Upper lobe of right lung (tissue), 1 donor: Measurements from ENCODE around the gene TOR4A. TPM values are rescaled to one million over a fixed set of nuclear protein-coding genes. Genes with fewer than 3 reads are reported as not detected.

Source experiments
- ATAC-seq: fragments of 200-7000 bp; cut with Tn5 transposase; one replicate; pipeline ENCODE4 v1.9.1; 2020; ENCODE audit warnings: mild to moderate bottlenecking, moderate library complexity
- DNase-seq: peaks from one replicate; pipeline ENCODE4 v3.0.0-alpha.2; 2020
- H3K27ac ChIP-seq: fragments of 200-600 bp; one replicate; pipeline ENCODE4 v1.8.0; 2022
- H3K27me3 ChIP-seq: fragments of 200-600 bp; one replicate; pipeline ENCODE4 v1.8.0; 2022; ENCODE audit warnings: mild to moderate bottlenecking
- H3K36me3 ChIP-seq: fragments of 200-600 bp; one replicate; pipeline ENCODE4 v1.8.0; 2022
- H3K4me1 ChIP-seq: fragments of 200-600 bp; one replicate; pipeline ENCODE4 v1.8.0; 2022
- H3K4me3 ChIP-seq: fragments of 200-600 bp; one replicate; pipeline ENCODE4 v1.8.0; 2022; ENCODE audit warnings: mild to moderate bottlenecking
- H3K9me3 ChIP-seq: fragments of 200-600 bp; one replicate; pipeline ENCODE4 v1.8.0; 2022
- intact Hi-C: fragments of 100-400 bp; cut with DNase I; formaldehyde crosslinking; loops from one replicate; pipeline ENCODE4 v1.11.0; 2022
- total RNA-seq: library from RNA; stranded (reverse); fragmentation: NEBNext Ultra II Directional; extraction: Animal tissue kit (Norgen Biotek cat#: 25700); gene quantifications from one replicate; pipeline ENCODE4 v1.2.1, GENCODE V29; 2021
- TF ChIP-seq, protein P1 (sequence below): fragments of 200-600 bp; IDR thresholded peaks from one replicate; pipeline ENCODE4 v1.8.0; 2022; ENCODE audit warnings: antibody characterized with exemption
- donor health status: DM: no; HTN: yes; CAD: no; lungs with severe emphysema.

TOR4A gene
- total RNA-seq, 1 donor from 2014 or later: 27.4 TPM

DNA sequence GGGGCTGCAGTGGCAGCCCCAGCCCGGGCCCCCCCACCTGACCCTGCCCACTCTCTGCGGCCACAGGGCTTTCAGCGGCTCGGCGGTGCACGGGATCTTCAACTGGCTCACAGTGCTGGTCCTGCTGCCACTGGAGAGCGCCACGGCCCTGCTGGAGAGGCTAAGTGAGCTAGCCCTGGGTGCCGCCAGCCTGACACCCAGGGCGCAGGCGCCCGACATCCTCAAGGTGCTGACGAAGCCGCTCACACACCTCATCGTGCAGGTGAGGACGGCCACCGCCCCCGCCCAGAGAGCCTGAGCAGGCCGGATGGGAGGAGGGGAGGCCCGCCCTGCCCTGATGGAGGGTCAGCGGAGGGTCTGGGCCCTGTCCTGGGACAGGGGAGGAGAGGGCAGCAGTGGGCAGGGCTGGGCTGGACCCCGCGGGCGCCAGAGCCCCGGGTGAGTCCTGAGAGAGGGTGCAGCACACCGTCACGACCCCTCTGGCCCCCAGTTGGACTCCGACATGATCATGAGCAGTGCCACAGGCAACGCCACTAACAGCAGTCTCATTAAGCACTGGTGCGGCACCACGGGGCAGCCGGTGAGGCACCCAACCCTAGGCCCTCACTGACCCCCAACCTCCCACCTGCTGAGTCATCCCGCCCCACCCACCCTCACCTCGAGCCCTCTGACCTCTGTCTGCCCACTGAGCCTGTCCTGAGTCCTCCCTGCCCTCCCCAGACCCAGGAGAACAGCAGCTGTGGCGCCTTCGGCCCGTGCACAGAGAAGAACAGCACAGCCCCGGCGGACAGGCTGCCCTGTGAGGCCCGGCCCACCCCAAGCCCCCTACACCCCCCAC is 44.2 kb upstream of the TOR4A start:
- Histone ChIP-seq H3K36me3 (no peaks in the 10 kb centered on the region), H3K27ac (no peak overlapping the region), H3K9me3 (no peaks in the 10 kb centered on the region), H3K4me3 (no peak overlapping the region), H3K27me3 (peaks cover 55% of the 10 kb centered on the region), H3K4me1 (peaks cover 9% of the 10 kb centered on the region)
- intact Hi-C loops: no loop called here
- TF ChIP-seq, protein P1, sequence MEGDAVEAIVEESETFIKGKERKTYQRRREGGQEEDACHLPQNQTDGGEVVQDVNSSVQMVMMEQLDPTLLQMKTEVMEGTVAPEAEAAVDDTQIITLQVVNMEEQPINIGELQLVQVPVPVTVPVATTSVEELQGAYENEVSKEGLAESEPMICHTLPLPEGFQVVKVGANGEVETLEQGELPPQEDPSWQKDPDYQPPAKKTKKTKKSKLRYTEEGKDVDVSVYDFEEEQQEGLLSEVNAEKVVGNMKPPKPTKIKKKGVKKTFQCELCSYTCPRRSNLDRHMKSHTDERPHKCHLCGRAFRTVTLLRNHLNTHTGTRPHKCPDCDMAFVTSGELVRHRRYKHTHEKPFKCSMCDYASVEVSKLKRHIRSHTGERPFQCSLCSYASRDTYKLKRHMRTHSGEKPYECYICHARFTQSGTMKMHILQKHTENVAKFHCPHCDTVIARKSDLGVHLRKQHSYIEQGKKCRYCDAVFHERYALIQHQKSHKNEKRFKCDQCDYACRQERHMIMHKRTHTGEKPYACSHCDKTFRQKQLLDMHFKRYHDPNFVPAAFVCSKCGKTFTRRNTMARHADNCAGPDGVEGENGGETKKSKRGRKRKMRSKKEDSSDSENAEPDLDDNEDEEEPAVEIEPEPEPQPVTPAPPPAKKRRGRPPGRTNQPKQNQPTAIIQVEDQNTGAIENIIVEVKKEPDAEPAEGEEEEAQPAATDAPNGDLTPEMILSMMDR: no peak
- ATAC-seq (no peak), DNase-seq (no peak)

GRCh38 chr9:137234055-137234697 is 43.4 kb upstream of the TOR4A start:
- TF ChIP-seq, protein P1: no peak
- no peak for ATAC-seq
- Histone ChIP-seq H3K4me3 (no peak overlapping the region), H3K9me3 (no peaks in the 10 kb centered on the region), H3K27ac (no peak overlapping the region), H3K4me1 (peaks cover 15% of the 10 kb centered on the region), H3K27me3 (peaks cover 47% of the 10 kb centered on the region), H3K36me3 (no peaks in the 10 kb centered on the region)
- no peak for DNase-seq
- intact Hi-C loops: no loop called here

GRCh38 chr9:137234758-137235423 is 42.6 kb upstream of the TOR4A start:
- no peaks in the 10 kb centered on the region for H3K9me3 ChIP-seq
- DNase-seq (no peak), ATAC-seq (no peak)
- TF ChIP-seq, protein P1: no peak
- no peak overlapping the region for H3K4me3 ChIP-seq
- intact Hi-C loops: no loop called here
- no peak overlapping the region for H3K27ac ChIP-seq
- H3K27me3 ChIP-seq: peaks cover 40% of the 10 kb centered on the region
- no peaks in the 10 kb centered on the region for H3K36me3 ChIP-seq
- peaks cover 22% of the 10 kb centered on the region for H3K4me1 ChIP-seq

DNA sequence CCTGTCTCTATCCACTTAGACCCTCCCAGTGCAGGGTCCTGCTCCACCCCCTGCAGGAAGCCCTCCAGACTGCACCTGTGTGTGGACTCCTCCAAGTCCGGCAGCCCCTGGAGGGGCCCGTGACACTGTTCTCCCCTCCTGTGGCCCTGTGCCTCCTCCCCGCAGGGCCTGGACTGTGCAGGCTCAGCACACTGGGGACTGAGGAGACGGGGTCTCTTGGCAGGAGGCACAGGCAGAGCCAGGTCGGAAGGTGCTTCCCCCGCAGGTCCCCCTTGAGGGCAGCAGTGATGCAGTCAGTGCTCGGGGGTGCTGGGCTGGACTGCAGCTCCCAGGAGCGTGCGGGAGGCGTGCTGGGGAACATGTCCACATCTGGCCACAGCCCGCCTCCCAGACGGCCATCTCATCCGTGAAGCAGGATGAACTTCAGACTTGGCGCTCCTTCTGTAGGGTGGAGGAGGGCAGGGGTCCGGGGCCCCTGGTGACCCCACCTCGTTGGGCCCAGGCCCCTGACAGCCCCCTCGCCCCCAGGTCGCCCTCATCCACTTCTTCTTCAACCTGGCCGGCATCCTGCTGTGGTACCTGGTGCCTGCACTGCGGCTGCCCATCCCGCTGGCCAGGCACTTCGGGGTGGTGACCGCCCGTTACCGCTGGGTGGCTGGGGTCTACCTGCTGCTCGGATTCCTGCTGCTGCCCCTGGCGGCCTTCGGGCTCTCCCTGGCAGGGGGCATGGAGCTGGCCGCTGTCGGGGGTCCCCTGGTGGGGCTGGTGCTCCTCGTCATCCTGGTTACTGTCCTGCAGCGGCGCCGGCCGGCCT is 41.9 kb upstream of the TOR4A start:
- Histone ChIP-seq H3K4me1 (peaks cover 24% of the 10 kb centered on the region), H3K9me3 (no peaks in the 10 kb centered on the region), H3K27ac (no peak overlapping the region), H3K4me3 (no peak overlapping the region), H3K36me3 (no peaks in the 10 kb centered on the region), H3K27me3 (peaks cover 34% of the 10 kb centered on the region)
- TF ChIP-seq, protein P1: no peak
- intact Hi-C loops: no loop called here
- no peak for DNase-seq
- no peak for ATAC-seq

DNA sequence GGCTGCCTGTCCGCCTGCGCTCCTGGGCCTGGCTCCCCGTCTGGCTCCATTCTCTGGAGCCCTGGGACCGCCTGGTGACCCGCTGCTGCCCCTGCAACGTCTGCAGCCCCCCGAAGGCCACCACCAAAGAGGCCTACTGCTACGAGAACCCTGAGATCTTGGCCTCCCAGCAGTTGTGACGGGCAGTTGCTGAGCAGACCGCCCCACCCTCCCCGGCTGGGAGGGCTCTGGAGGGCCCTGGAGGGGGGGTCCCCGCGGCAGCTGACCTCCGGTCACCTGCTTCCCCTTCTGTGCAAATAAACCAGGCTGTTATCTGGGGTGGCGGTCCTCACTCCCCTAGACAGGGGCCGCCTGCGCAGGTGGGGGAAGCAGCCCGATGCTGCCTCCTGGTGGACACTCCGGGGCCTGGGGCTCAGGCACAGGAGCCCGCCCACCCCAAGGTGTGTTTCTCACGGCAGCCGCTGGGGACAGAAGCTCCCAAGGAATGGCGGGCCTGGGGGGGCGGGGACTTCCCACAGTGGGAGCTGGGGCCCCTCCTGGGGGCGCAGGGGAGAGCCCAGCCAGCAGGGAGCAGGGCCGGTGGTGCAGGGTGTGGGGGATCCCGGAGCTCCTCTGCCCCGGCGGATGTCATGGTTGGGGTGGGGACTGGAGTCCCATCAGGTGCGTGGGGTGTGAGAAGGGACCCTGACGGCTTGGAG is 41.1 kb upstream of the TOR4A start:
- no peak overlapping the region for H3K27ac ChIP-seq
- H3K36me3 ChIP-seq: no peaks in the 10 kb centered on the region

More for the DNA sequence above, 41.1 kb upstream of the TOR4A start:
- intact Hi-C loops: no loop called here
- H3K9me3 ChIP-seq: no peaks in the 10 kb centered on the region
- peaks cover 24% of the 10 kb centered on the region for H3K4me1 ChIP-seq
- ATAC-seq: peak; percentile 65
- H3K27me3 ChIP-seq: peaks cover 27% of the 10 kb centered on the region
- peak; percentile 94 for DNase-seq
- TF ChIP-seq, protein P1: peak; percentile 96
- no peak overlapping the region for H3K4me3 ChIP-seq
